ENCODE measurements around the gene TEDDM1. TPM values are rescaled to one million over a fixed set of nuclear protein-coding genes. Genes with fewer than 3 reads are reported as not detected.

The TEDDM1 gene
- total and polyA plus RNA-seq, 4 donors: 0.08 TPM; not detected in 3

DNA sequence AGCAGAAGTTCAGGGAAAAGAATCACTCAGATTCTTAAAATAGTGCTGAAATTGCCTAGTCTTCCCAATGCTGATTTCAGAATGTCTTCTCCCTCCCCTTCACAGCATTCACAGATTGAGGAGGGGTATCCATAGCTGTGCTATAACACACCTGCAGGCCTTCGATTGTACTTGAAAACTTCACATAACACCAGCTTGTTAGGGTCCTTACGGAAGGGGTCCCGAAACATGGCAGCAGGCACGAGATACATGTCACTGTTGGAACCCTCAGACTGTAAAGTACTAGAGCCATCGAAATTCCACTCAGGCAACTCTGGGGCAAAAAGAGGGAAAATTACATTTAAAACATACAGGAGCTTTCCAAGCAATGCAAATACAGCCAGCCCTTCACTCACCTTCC lies 13.5 kb downstream of the TEDDM1 start:
- TF ChIP-seq RAD21 (IDR thresholded peaks at IDR 0.05) (no peak), GABPA (IDR thresholded peaks at IDR 0.05 in 1 of 2, conservative IDR thresholded peaks at IDR 0.05 in 1 of 2) (no peak), EGR1 (IDR thresholded peaks at IDR 0.05; ENCODE audit: low read depth in 2 of 2) (no peak), FOXA1 (IDR thresholded peaks at IDR 0.05) (no peak), JUND (IDR thresholded peaks at IDR 0.05) (no peak), NR2F2 (IDR thresholded peaks at IDR 0.05) (no peak), SP1 (IDR thresholded peaks at IDR 0.05) (no peak), YY1 (IDR thresholded peaks at IDR 0.05) (no peak), HNF4A (conservative IDR thresholded peaks at IDR 0.05) (no peak), RXRA (IDR thresholded peaks at IDR 0.05) (no peak), TAF1 (conservative IDR thresholded peaks at IDR 0.05) (no peak), HNF4G (IDR thresholded peaks at IDR 0.05) (no peak), FOXA2 (IDR thresholded peaks at IDR 0.05) (no peak)
- TF ChIP-seq, protein P1, sequence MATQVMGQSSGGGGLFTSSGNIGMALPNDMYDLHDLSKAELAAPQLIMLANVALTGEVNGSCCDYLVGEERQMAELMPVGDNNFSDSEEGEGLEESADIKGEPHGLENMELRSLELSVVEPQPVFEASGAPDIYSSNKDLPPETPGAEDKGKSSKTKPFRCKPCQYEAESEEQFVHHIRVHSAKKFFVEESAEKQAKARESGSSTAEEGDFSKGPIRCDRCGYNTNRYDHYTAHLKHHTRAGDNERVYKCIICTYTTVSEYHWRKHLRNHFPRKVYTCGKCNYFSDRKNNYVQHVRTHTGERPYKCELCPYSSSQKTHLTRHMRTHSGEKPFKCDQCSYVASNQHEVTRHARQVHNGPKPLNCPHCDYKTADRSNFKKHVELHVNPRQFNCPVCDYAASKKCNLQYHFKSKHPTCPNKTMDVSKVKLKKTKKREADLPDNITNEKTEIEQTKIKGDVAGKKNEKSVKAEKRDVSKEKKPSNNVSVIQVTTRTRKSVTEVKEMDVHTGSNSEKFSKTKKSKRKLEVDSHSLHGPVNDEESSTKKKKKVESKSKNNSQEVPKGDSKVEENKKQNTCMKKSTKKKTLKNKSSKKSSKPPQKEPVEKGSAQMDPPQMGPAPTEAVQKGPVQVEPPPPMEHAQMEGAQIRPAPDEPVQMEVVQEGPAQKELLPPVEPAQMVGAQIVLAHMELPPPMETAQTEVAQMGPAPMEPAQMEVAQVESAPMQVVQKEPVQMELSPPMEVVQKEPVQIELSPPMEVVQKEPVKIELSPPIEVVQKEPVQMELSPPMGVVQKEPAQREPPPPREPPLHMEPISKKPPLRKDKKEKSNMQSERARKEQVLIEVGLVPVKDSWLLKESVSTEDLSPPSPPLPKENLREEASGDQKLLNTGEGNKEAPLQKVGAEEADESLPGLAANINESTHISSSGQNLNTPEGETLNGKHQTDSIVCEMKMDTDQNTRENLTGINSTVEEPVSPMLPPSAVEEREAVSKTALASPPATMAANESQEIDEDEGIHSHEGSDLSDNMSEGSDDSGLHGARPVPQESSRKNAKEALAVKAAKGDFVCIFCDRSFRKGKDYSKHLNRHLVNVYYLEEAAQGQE (IDR thresholded peaks at IDR 0.05): no peak
- TF ChIP-seq, protein P2, sequence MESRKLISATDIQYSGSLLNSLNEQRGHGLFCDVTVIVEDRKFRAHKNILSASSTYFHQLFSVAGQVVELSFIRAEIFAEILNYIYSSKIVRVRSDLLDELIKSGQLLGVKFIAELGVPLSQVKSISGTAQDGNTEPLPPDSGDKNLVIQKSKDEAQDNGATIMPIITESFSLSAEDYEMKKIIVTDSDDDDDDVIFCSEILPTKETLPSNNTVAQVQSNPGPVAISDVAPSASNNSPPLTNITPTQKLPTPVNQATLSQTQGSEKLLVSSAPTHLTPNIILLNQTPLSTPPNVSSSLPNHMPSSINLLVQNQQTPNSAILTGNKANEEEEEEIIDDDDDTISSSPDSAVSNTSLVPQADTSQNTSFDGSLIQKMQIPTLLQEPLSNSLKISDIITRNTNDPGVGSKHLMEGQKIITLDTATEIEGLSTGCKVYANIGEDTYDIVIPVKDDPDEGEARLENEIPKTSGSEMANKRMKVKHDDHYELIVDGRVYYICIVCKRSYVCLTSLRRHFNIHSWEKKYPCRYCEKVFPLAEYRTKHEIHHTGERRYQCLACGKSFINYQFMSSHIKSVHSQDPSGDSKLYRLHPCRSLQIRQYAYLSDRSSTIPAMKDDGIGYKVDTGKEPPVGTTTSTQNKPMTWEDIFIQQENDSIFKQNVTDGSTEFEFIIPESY (IDR thresholded peaks at IDR 0.05): no peak
- TF ChIP-seq, protein P3, sequence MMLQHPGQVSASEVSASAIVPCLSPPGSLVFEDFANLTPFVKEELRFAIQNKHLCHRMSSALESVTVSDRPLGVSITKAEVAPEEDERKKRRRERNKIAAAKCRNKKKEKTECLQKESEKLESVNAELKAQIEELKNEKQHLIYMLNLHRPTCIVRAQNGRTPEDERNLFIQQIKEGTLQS (IDR thresholded peaks at IDR 0.05): no peak
- TF ChIP-seq, protein P4, sequence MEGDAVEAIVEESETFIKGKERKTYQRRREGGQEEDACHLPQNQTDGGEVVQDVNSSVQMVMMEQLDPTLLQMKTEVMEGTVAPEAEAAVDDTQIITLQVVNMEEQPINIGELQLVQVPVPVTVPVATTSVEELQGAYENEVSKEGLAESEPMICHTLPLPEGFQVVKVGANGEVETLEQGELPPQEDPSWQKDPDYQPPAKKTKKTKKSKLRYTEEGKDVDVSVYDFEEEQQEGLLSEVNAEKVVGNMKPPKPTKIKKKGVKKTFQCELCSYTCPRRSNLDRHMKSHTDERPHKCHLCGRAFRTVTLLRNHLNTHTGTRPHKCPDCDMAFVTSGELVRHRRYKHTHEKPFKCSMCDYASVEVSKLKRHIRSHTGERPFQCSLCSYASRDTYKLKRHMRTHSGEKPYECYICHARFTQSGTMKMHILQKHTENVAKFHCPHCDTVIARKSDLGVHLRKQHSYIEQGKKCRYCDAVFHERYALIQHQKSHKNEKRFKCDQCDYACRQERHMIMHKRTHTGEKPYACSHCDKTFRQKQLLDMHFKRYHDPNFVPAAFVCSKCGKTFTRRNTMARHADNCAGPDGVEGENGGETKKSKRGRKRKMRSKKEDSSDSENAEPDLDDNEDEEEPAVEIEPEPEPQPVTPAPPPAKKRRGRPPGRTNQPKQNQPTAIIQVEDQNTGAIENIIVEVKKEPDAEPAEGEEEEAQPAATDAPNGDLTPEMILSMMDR (IDR thresholded peaks at IDR 0.05; ENCODE audit: low read depth, low read length, missing input control): no peak
- TF ChIP-seq, protein P5, sequence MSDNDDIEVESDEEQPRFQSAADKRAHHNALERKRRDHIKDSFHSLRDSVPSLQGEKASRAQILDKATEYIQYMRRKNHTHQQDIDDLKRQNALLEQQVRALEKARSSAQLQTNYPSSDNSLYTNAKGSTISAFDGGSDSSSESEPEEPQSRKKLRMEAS (IDR thresholded peaks at IDR 0.05): no peak
- no peak overlapping the region for H3K27ac ChIP-seq (ENCODE audit: low read depth in 1 of 2, low read length in 2 of 2)
- H3K36me3 ChIP-seq (ENCODE audit: control insufficient read depth in 4 of 4, insufficient read depth in 3 of 4, low read depth in 1 of 4, low read length in 3 of 4): peaks cover 5 to 63% (median 57%) of the 10 kb centered on the region in 4 donors
- H3K9me3 ChIP-seq (ENCODE audit: control insufficient read depth in 4 of 4, low read length in 3 of 4): no peaks in the 10 kb centered on the region
- H3K9ac ChIP-seq (ENCODE audit: low read depth in 1 of 2, low read length in 2 of 2): no peak overlapping the region
- H3K4me3 ChIP-seq (ENCODE audit: low read depth in 1 of 3, low read length in 3 of 3): no peak overlapping the region
- no peaks in the 10 kb centered on the region for H3K27me3 ChIP-seq (ENCODE audit: control insufficient read depth in 4 of 4, insufficient read depth in 4 of 4, low read length in 3 of 4)
- peaks cover 2 to 41% (median 9%) of the 10 kb centered on the region in 4 donors for H3K4me1 ChIP-seq (ENCODE audit: control insufficient read depth in 4 of 4, insufficient read depth in 4 of 4, low read length in 3 of 4)
- no peak for DNase-seq (ENCODE audit: low spot score)
- 94% methylated on average over 5 of the region's 5 CpGs for WGBS
